Nephron (organoid): Measurements from ENCODE around the gene PAM.

ENCODE experiments used
- H3K27ac Mint-ChIP-seq, 3 experiments: 2 replicates each; pipeline ENCODE4 v1.8.0; 2020; ENCODE audit warnings: mixed read lengths in 3 of 3, mild to moderate bottlenecking in 2 of 3, moderate library complexity in 1 of 3
- H3K27me3 Mint-ChIP-seq: 2 replicates; pipeline ENCODE4 v1.8.0; 2021; ENCODE audit warnings: low read depth, mild to moderate bottlenecking, moderate library complexity, mixed read lengths
- H3K36me3 Mint-ChIP-seq: 2 replicates; pipeline ENCODE4 v1.8.0; 2020; ENCODE audit warnings: low read depth, mixed read lengths
- H3K4me1 Mint-ChIP-seq: 2 replicates; pipeline ENCODE4 v1.8.0; 2020; ENCODE audit warnings: mixed read lengths
- H3K4me3 Mint-ChIP-seq, 3 experiments: 2 replicates each; pipeline ENCODE4 v1.8.0; 2020; ENCODE audit warnings: mild to moderate bottlenecking in 3 of 3, mixed read lengths in 3 of 3, moderate library complexity in 2 of 3
- H3K9me3 Mint-ChIP-seq: 2 replicates; pipeline ENCODE4 v1.8.0; 2020; ENCODE audit warnings: mixed read lengths
- TF ChIP-seq, protein P1 (sequence below), 3 experiments: fragments of 200-600 bp; sonication (generic); IDR thresholded peaks; one replicate each; pipeline ENCODE4 v1.5.0; 2021; ENCODE audit warnings: antibody characterized with exemption in 3 of 3; ENCODE audit not compliant: unreplicated experiment in 3 of 3

Gene PAM

DNA sequence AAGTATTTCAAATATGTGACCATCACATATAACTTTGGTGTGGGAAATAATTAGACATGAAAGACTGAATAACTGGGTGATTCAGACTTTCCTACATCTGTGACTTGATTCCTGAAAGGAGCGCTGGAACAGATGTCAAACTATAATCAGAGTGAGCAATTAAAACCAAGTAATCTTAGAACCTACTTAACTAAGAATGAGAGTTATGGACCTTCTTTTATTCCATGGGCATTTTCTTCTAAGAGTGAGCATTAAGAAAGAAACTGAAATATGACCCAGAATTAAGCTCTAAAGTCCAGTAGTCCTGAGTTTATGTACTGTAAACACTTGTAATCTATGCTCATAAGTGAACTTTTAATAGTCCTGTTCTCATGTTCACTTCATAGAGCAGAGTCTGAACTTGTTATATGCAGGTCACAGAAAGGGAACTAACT lies 68.4 kb downstream of the PAM start:
- Mint-ChIP-seq H3K9me3 (no peaks in the 10 kb centered on the region), H3K27me3 (no peaks in the 10 kb centered on the region), H3K27ac (no peak overlapping the region), H3K4me1 (peaks cover 6% of the 10 kb centered on the region), H3K36me3 (no peaks in the 10 kb centered on the region), H3K4me3 (no peak overlapping the region)
- TF ChIP-seq, protein P1, sequence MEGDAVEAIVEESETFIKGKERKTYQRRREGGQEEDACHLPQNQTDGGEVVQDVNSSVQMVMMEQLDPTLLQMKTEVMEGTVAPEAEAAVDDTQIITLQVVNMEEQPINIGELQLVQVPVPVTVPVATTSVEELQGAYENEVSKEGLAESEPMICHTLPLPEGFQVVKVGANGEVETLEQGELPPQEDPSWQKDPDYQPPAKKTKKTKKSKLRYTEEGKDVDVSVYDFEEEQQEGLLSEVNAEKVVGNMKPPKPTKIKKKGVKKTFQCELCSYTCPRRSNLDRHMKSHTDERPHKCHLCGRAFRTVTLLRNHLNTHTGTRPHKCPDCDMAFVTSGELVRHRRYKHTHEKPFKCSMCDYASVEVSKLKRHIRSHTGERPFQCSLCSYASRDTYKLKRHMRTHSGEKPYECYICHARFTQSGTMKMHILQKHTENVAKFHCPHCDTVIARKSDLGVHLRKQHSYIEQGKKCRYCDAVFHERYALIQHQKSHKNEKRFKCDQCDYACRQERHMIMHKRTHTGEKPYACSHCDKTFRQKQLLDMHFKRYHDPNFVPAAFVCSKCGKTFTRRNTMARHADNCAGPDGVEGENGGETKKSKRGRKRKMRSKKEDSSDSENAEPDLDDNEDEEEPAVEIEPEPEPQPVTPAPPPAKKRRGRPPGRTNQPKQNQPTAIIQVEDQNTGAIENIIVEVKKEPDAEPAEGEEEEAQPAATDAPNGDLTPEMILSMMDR (IDR thresholded peaks at IDR 0.05; ENCODE audit: unreplicated experiment in 3 of 3) = no peak

DNA sequence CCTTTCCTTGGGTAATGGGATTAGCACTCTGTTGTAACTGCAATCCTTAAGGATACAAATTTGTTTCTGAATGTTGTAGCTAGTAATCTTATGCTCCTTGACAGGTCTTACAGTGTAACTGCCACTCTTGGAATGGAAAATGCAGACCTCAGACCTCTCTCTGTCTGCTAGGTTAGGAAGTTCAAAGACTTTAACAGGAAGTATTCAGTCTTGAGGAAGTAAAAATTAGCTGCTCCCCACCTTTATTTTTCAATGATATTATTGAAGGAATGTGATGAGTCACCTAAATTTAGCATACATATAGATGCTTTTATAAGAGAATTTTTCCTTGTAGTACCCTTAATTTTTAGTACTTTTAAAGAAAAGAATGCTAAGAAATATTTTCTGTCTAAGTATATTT lies 71.5 kb downstream of the PAM start:
- H3K4me3 Mint-ChIP-seq = no peak overlapping the region
- H3K36me3 Mint-ChIP-seq = no peaks in the 10 kb centered on the region
- H3K9me3 Mint-ChIP-seq = no peaks in the 10 kb centered on the region
- peaks cover 6% of the 10 kb centered on the region for H3K4me1 Mint-ChIP-seq
- no peak overlapping the region for H3K27ac Mint-ChIP-seq
- no peaks in the 10 kb centered on the region for H3K27me3 Mint-ChIP-seq
- TF ChIP-seq, protein P1 (IDR thresholded peaks at IDR 0.05; ENCODE audit: unreplicated experiment in 3 of 3) = no peak

DNA sequence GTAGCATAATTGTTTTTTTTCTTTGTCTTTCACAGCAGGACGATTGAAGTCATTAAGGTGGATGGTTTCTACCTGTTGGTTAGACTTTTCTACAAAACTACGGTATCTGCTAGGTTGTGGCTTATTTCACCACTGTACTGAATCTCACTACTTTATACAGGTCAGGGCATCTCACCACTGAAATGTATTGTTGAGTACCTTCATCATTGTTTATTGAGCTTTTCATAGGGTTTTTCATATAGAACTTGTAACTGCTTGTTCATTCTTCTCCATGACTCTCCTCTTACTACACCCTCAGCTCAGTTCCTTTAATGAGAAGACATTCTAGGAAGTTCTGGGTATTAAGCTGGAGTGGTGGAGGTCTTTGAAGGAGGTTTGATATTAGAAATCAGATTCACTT lies 75.1 kb downstream of the PAM start:
- H3K4me1 Mint-ChIP-seq = no peaks in the 10 kb centered on the region
- H3K9me3 Mint-ChIP-seq = no peaks in the 10 kb centered on the region
- TF ChIP-seq, protein P1 (IDR thresholded peaks at IDR 0.05; ENCODE audit: unreplicated experiment in 3 of 3) = no peak
- H3K4me3 Mint-ChIP-seq = no peak overlapping the region
- no peaks in the 10 kb centered on the region for H3K27me3 Mint-ChIP-seq
- H3K27ac Mint-ChIP-seq = no peak overlapping the region
- no peaks in the 10 kb centered on the region for H3K36me3 Mint-ChIP-seq

GRCh38 chr5:102832445-102832844 lies 77.3 kb downstream of the PAM start:
- TF ChIP-seq, protein P1 (IDR thresholded peaks at IDR 0.05; ENCODE audit: unreplicated experiment in 3 of 3) = no peak
- Mint-ChIP-seq H3K36me3 (no peaks in the 10 kb centered on the region), H3K4me1 (no peaks in the 10 kb centered on the region), H3K27ac (no peak overlapping the region), H3K9me3 (no peaks in the 10 kb centered on the region), H3K4me3 (no peak overlapping the region), H3K27me3 (no peaks in the 10 kb centered on the region)

- no peaks in the 10 kb centered on the region for H3K9me3 Mint-ChIP-seq
- TF ChIP-seq, protein P1 (IDR thresholded peaks at IDR 0.05; ENCODE audit: unreplicated experiment in 3 of 3) = no peak
Measured at GRCh38 chr5:102833146-102833545, 78.0 kb downstream of the PAM start.

GRCh38 chr5:102834438-102834964 lies 79.4 kb downstream of the PAM start:
- Mint-ChIP-seq H3K27ac (no peak overlapping the region), H3K27me3 (no peaks in the 10 kb centered on the region), H3K36me3 (no peaks in the 10 kb centered on the region), H3K4me3 (no peak overlapping the region), H3K4me1 (no peaks in the 10 kb centered on the region), H3K9me3 (no peaks in the 10 kb centered on the region)
- TF ChIP-seq, protein P1 (IDR thresholded peaks at IDR 0.05; ENCODE audit: unreplicated experiment in 3 of 3) = no peak

More at GRCh38 chr5:102833146-102833545, 78.0 kb downstream of the PAM start:
- Mint-ChIP-seq H3K4me1 (no peaks in the 10 kb centered on the region), H3K36me3 (no peaks in the 10 kb centered on the region), H3K27me3 (no peaks in the 10 kb centered on the region), H3K4me3 (no peak overlapping the region), H3K27ac (no peak overlapping the region)
